ENCODE results near the gene ZNF474. TPM values are rescaled to one million over a fixed set of nuclear protein-coding genes. Genes with fewer than 3 reads are reported as not detected.

Gene ZNF474
- total RNA-seq, 1 experiment from 2014 or later = 0.56 TPM

- CTCF ChIA-PET = interaction anchor here (0.6 to 3.2 kb wide), 4 partner anchors 16 to 1385 kb away, joined by 5 to 29 read pairs (median 22); no protein-coding TSS in a partner anchor
These were observed 36.3 kb downstream of the ZNF474 start for GRCh38 chr5:122165559-122166078.

GRCh38 chr5:122169350-122170103 lies 40.2 kb downstream of the ZNF474 start:
- BruUV-seq (replicated peaks) = no TSS peak
- intact Hi-C loops (cut with micrococcal nuclease) = loop anchor here (10.0 kb wide), 1 partner anchor 1555 kb away; no protein-coding TSS in a partner anchor
- Mint-ChIP-seq H3K27ac (ENCODE audit: low read depth, unreplicated experiment) (no peak overlapping the region), H3K4me3 (ENCODE audit: unreplicated experiment) (no peak overlapping the region), H3K27me3 (ENCODE audit: insufficient read depth, unreplicated experiment) (no peaks in the 10 kb centered on the region), H3K36me3 (ENCODE audit: insufficient read depth, unreplicated experiment) (no peaks in the 10 kb centered on the region), H3K4me1 (ENCODE audit: insufficient read depth, unreplicated experiment) (peaks cover 16% of the 10 kb centered on the region), H3K9me3 (ENCODE audit: unreplicated experiment) (no peaks in the 10 kb centered on the region)
- DNase-seq (ENCODE audit: unreplicated experiment) = no peak
- POLR2A ChIA-PET = interaction anchor here (3.6 kb wide), 1 partner anchor 12 kb away, joined by 39 read pairs; no protein-coding TSS in a partner anchor
- CTCF ChIA-PET = interaction anchor here (0.9 to 2.1 kb wide), 7 partner anchors 11 to 94 kb away, joined by 4 to 11 read pairs (median 5); no protein-coding TSS in a partner anchor
- TF ChIP-seq CTCF (IDR thresholded peaks at IDR 0.05; ENCODE audit: unreplicated experiment) = no peak

More at GRCh38 chr5:122165559-122166078, 36.3 kb downstream of the ZNF474 start:
- Mint-ChIP-seq H3K27ac (ENCODE audit: low read depth, unreplicated experiment) (no peak overlapping the region), H3K36me3 (ENCODE audit: insufficient read depth, unreplicated experiment) (no peaks in the 10 kb centered on the region), H3K27me3 (ENCODE audit: insufficient read depth, unreplicated experiment) (no peaks in the 10 kb centered on the region), H3K4me1 (ENCODE audit: insufficient read depth, unreplicated experiment) (peaks cover 28% of the 10 kb centered on the region), H3K9me3 (ENCODE audit: unreplicated experiment) (no peaks in the 10 kb centered on the region), H3K4me3 (ENCODE audit: unreplicated experiment) (no peak overlapping the region)
- peak; percentile 64 for DNase-seq (ENCODE audit: unreplicated experiment)
- TF ChIP-seq CTCF (IDR thresholded peaks at IDR 0.05; ENCODE audit: unreplicated experiment) = no peak
- intact Hi-C loops (cut with micrococcal nuclease) = loop anchor here (2.0 to 10.0 kb wide), 3 partner anchors 43 to 1551 kb away; no protein-coding TSS in a partner anchor
- BruUV-seq (replicated peaks) = no TSS peak
- POLR2A ChIA-PET = interaction anchor here (0.5 to 3.9 kb wide), 5 partner anchors 9 to 54 kb away, joined by 3 to 140 read pairs (median 5); no protein-coding TSS in a partner anchor

GRCh38 chr5:122170620-122171019 lies 41.3 kb downstream of the ZNF474 start:
- Mint-ChIP-seq H3K27ac (ENCODE audit: low read depth, unreplicated experiment) (no peak overlapping the region), H3K4me3 (ENCODE audit: unreplicated experiment) (no peak overlapping the region), H3K27me3 (ENCODE audit: insufficient read depth, unreplicated experiment) (no peaks in the 10 kb centered on the region), H3K4me1 (ENCODE audit: insufficient read depth, unreplicated experiment) (peaks cover 12% of the 10 kb centered on the region), H3K9me3 (ENCODE audit: unreplicated experiment) (no peaks in the 10 kb centered on the region), H3K36me3 (ENCODE audit: insufficient read depth, unreplicated experiment) (no peaks in the 10 kb centered on the region)
- no peak for TF ChIP-seq CTCF (IDR thresholded peaks at IDR 0.05; ENCODE audit: unreplicated experiment)
- peak; percentile 81 for DNase-seq (ENCODE audit: unreplicated experiment)
- ChIA-PET POLR2A (interaction anchor here (0.6 to 3.6 kb wide), 6 partner anchors 11 to 702 kb away, joined by 3 to 39 read pairs (median 4); partner anchors contain the start of gene SRFBP1), CTCF (interaction anchor here (0.6 to 2.1 kb wide), 14 partner anchors 10 to 203 kb away, joined by 3 to 11 read pairs (median 4); no protein-coding TSS in a partner anchor)
- intact Hi-C loops (cut with micrococcal nuclease) = no loop called here
- no TSS peak for BruUV-seq (replicated peaks)

- Mint-ChIP-seq H3K9me3 (ENCODE audit: unreplicated experiment) (no peaks in the 10 kb centered on the region), H3K4me1 (ENCODE audit: insufficient read depth, unreplicated experiment) (peaks cover 6% of the 10 kb centered on the region), H3K27me3 (ENCODE audit: insufficient read depth, unreplicated experiment) (no peaks in the 10 kb centered on the region), H3K36me3 (ENCODE audit: insufficient read depth, unreplicated experiment) (no peaks in the 10 kb centered on the region), H3K27ac (ENCODE audit: low read depth, unreplicated experiment) (no peak overlapping the region), H3K4me3 (ENCODE audit: unreplicated experiment) (no peak overlapping the region)
- TF ChIP-seq CTCF (IDR thresholded peaks at IDR 0.05; ENCODE audit: unreplicated experiment) = no peak
- intact Hi-C loops (cut with micrococcal nuclease) = no loop called here
- no peak for DNase-seq (ENCODE audit: unreplicated experiment)
- ChIA-PET POLR2A (interaction anchor here (2.1 kb wide), 1 partner anchor 10 kb away, joined by 15 read pairs; no protein-coding TSS in a partner anchor), CTCF (interaction anchor here (0.6 to 1.6 kb wide), 10 partner anchors 16 to 1563 kb away, joined by 3 to 5 read pairs (median 3); partner anchors contain the start of gene CEP120)
- no TSS peak for BruUV-seq (replicated peaks)
These were observed 42.9 kb downstream of the ZNF474 start for GRCh38 chr5:122172207-122172606.
